NCI-H1092 treated with DMSO at 0.1 percent for 48 hours (cell line): ENCODE measurements around the gene HFE.
"Not testable (repeated sequence)": the region's sequence is repeated elsewhere in the genome, so short reads cannot be mapped to it uniquely, and the experiment has no call there.

Experiments
- DNase-seq: peaks from one replicate; lab custom pipeline; 2025; lab: John Stamatoyannopoulos, UW

The HFE gene

GRCh38 chr6:26059941-26060340 lies 27.3 kb upstream of the HFE start:
- no peak for DNase-seq

- peak; percentile 4 for DNase-seq
Observed at GRCh38 chr6:26064619-26065257, 22.5 kb upstream of the HFE start.

GRCh38 chr6:26065952-26066380 lies 21.3 kb upstream of the HFE start:
- peak; percentile 26 for DNase-seq

- no peak for DNase-seq
Observed at GRCh38 chr6:26067367-26067766, 19.9 kb upstream of the HFE start.

- no peak for DNase-seq
Observed at GRCh38 chr6:26068036-26068435, 19.2 kb upstream of the HFE start.

- no peak for DNase-seq
Observed at GRCh38 chr6:26071135-26071534, 16.1 kb upstream of the HFE start.

- DNase-seq, result no peak
Observed at GRCh38 chr6:26075063-26075717, 12.0 kb upstream of the HFE start.

- not testable (repeated sequence) for DNase-seq
Observed at GRCh38 chr6:26078066-26078465, 9.2 kb upstream of the HFE start.

GRCh38 chr6:26081096-26081495 lies 6.1 kb upstream of the HFE start:
- not testable (repeated sequence) for DNase-seq

- no peak for DNase-seq
Observed at GRCh38 chr6:26086211-26086610, 1.0 kb upstream of the HFE start.

GRCh38 chr6:26088344-26088743 lies 1.1 kb downstream of the HFE start:
- DNase-seq, result no peak

- no peak for DNase-seq
Observed at GRCh38 chr6:26089272-26089671, 2.0 kb downstream of the HFE start.

- no peak for DNase-seq
Observed at GRCh38 chr6:26092443-26092842, 5.2 kb downstream of the HFE start.

- DNase-seq, result no peak
Observed at GRCh38 chr6:26094036-26094435, 6.8 kb downstream of the HFE start.

GRCh38 chr6:26097268-26097875 lies 10.1 kb downstream of the HFE start:
- DNase-seq, result peak; percentile 57

- no peak for DNase-seq
Observed at GRCh38 chr6:26103141-26103769, 16.0 kb downstream of the HFE start.

GRCh38 chr6:26103770-26104456 lies 16.7 kb downstream of the HFE start:
- peak; percentile 57 for DNase-seq

- no peak for DNase-seq
Observed at GRCh38 chr6:26104457-26105108, 17.4 kb downstream of the HFE start.

- no peak for DNase-seq
Observed at GRCh38 chr6:26105109-26105730, 18.0 kb downstream of the HFE start.

GRCh38 chr6:26105842-26106241 lies 18.6 kb downstream of the HFE start:
- DNase-seq, result no peak

GRCh38 chr6:26107935-26108334 lies 20.7 kb downstream of the HFE start:
- no peak for DNase-seq
